Natural killer cell (primary cell): ENCODE results near the gene SH3BGRL3. TPM values are rescaled to one million over a fixed set of nuclear protein-coding genes. Genes with fewer than 3 reads are reported as not detected.

ENCODE experiments used
- ATAC-seq, 3 donors: fragments of 150-1000 bp in 2 of 3; fragments of 200-7000 bp in 1 of 3; cut with Tn5 transposase; 1 replicate in 1 of 3; 2 replicates in 2 of 3; pipeline ENCODE4 v1.10.0; 2021; ENCODE audit warnings: mild to moderate bottlenecking in 2 of 3, moderate library complexity in 2 of 3
- DNase-seq, 2 donors: peaks; one replicate each; pipeline versions ENCODE4 v3.0.0 to v3.0.0-alpha.2; 2013 to 2021; ENCODE audit warnings: mixed read lengths in 1 of 2
- H3K27ac ChIP-seq: one replicate; pipeline ENCODE4 v1.5.1; 2013; ENCODE audit warnings: mild to moderate bottlenecking, low read length
- H3K27me3 ChIP-seq: one replicate; pipeline ENCODE4 v1.6.1; 2013; ENCODE audit warnings: low read length; ENCODE audit not compliant: control insufficient read depth, insufficient read depth
- H3K36me3 ChIP-seq: one replicate; pipeline ENCODE4 v1.6.1; 2013; ENCODE audit warnings: low read length; ENCODE audit not compliant: control insufficient read depth, insufficient read depth
- H3K4me1 ChIP-seq: one replicate; pipeline ENCODE4 v1.6.1; 2013; ENCODE audit warnings: low read length; ENCODE audit not compliant: control insufficient read depth, insufficient read depth
- H3K4me3 ChIP-seq: one replicate; pipeline ENCODE4 v1.5.1; 2013; ENCODE audit warnings: low read length
- H3K9me3 ChIP-seq: one replicate; pipeline ENCODE4 v1.6.1; 2013; ENCODE audit warnings: low read length; ENCODE audit not compliant: control insufficient read depth, insufficient read depth
- H3K27ac Mint-ChIP-seq, 2 donors: one replicate each; pipeline ENCODE4 v1.8.0; 2022; ENCODE audit warnings: mild to moderate bottlenecking in 2 of 2, mixed read lengths in 2 of 2, moderate library complexity in 1 of 2
- H3K27me3 Mint-ChIP-seq, 2 donors: one replicate each; pipeline ENCODE4 v1.8.0; 2022; ENCODE audit warnings: low read depth in 2 of 2, mixed read lengths in 2 of 2
- H3K36me3 Mint-ChIP-seq: one replicate; pipeline ENCODE4 v1.8.0; 2022; ENCODE audit warnings: mixed read lengths
- H3K4me1 Mint-ChIP-seq, 2 donors: one replicate each; pipeline ENCODE4 v1.8.0; 2022; ENCODE audit warnings: mixed read lengths in 2 of 2
- H3K4me3 Mint-ChIP-seq: one replicate; pipeline ENCODE4 v1.8.0; 2022; ENCODE audit warnings: mild to moderate bottlenecking, moderate library complexity, mixed read lengths
- H3K9me3 Mint-ChIP-seq, 2 donors: one replicate each; pipeline ENCODE4 v1.8.0; 2022; ENCODE audit warnings: mixed read lengths in 2 of 2
- CTCF ChIP-seq: fragments of 200-600 bp; IDR thresholded peaks from one replicate; pipeline ENCODE4 v1.8.0; 2022; ENCODE audit warnings: antibody characterized with exemption
- WGBS: methylation state at CpG from one replicate; pipeline ENCODE4 v1.1.7; 2013; ENCODE audit warnings: missing lambda C conversion rate; ENCODE audit not compliant: insufficient coverage; 5-methylcytosine and 5-hydroxymethylcytosine counted together
- intact Hi-C: fragments of 100-400 bp; cut with micrococcal nuclease; formaldehyde crosslinking; loops from one replicate; pipeline ENCODE4 v1.14.2; 2022
- total RNA-seq, 4 donors: library from RNA; stranded (reverse); fragments of 120-200 nt in 1 of 4; gene quantifications; one replicate each; pipeline versions ENCODE4 v1.2.3 to v1.2.4, GENCODE V29; 2013 to 2022

SH3BGRL3 gene
- total RNA-seq, 3 donors from 2014 or later (not counting 1 experiment from before 2014, with no cell fraction given) = 396 to 488 (median 437) TPM

DNA sequence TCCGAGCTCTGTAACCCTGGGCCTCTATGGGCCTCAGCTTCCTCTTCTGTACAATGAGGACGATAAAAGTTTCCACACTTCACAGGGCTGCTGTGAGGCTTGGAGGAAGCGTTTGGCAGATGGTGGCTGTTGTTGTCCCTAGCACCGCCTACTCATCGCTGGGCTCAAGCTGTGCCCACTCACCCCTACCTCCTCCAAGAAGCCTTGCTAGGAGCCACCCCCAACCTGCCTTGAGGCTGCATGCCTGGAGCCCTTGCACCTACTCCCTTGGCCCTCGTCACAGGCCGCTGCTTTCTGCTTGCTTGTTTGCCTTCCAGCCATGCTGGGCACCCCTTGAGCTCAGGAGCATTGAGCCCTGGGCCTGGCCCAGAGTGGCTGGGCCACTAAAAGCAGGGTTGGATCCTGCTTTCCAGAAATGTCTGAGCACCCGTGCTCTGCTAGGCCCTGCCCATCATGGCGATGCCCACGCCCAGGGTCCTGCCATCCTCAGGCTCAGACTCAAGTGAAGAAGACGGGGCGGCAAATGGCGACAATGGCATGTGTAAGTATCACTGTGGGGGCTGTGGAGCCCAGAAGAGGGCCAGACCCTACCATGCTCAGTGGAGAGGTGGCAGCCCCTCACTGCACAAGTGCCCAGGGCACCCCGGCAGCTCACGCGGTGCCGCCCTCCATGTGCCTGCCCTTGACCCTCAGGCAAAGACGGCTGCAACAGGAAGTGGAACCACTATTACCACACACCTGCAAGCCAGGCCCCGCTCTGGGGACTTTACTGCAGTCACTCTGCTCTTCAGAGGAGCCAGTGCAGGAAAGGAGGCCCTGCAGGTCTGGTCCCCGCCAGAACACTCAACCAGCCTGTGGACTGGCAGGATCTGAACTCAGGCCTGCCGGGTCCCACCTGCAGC, 9.5 kb downstream of the SH3BGRL3 start:
- Mint-ChIP-seq H3K36me3 (no peaks in the 10 kb centered on the region), H3K27me3 (no peaks in the 10 kb centered on the region), H3K4me3 (peak overlapping the region; percentile 84), H3K4me1 (peaks cover 49 to 75% of the 10 kb centered on the region in 2 donors), H3K9me3 (no peaks in the 10 kb centered on the region), H3K27ac (peak overlapping the region; percentile 86 to 96)
- no peak for TF ChIP-seq CTCF
- WGBS = 28% methylated on average over 21 of the region's 21 CpGs
- intact Hi-C loops = no loop called here
- ATAC-seq (peak; percentile 5 to 37 (median 12)), DNase-seq (peak in 1 of 2 donors; percentile 69)
- no peak overlapping the region for H3K4me3 ChIP-seq
- peak overlapping the region; percentile 92 for H3K27ac ChIP-seq
- H3K9me3 ChIP-seq = no peaks in the 10 kb centered on the region
- peaks cover 85% of the 10 kb centered on the region for H3K4me1 ChIP-seq
- H3K36me3 ChIP-seq = no peaks in the 10 kb centered on the region
- no peaks in the 10 kb centered on the region for H3K27me3 ChIP-seq

- H3K27ac ChIP-seq = peak overlapping the region; percentile 92
- H3K27ac Mint-ChIP-seq = peak overlapping the region; percentile 86 to 96
- H3K9me3 Mint-ChIP-seq = no peaks in the 10 kb centered on the region
- peak overlapping the region; percentile 49 for H3K4me3 Mint-ChIP-seq
- no peaks in the 10 kb centered on the region for H3K36me3 ChIP-seq
- H3K4me1 ChIP-seq = peaks cover 76% of the 10 kb centered on the region
- peak in 1 of 2 donors; percentile 52 for DNase-seq
- H3K27me3 ChIP-seq = no peaks in the 10 kb centered on the region
- intact Hi-C loops = no loop called here
- no peaks in the 10 kb centered on the region for H3K27me3 Mint-ChIP-seq
- H3K4me3 ChIP-seq = no peak overlapping the region
- H3K9me3 ChIP-seq = no peaks in the 10 kb centered on the region
- WGBS = 35% methylated on average over 11 of the region's 11 CpGs
- peak; percentile 32 to 51 (median 46) for ATAC-seq
- H3K36me3 Mint-ChIP-seq = no peaks in the 10 kb centered on the region
- TF ChIP-seq CTCF = no peak
- H3K4me1 Mint-ChIP-seq = peaks cover 40 to 66% of the 10 kb centered on the region in 2 donors
These were observed 10.4 kb downstream of the SH3BGRL3 start for GRCh38 chr1:26290122-26290881.

DNA sequence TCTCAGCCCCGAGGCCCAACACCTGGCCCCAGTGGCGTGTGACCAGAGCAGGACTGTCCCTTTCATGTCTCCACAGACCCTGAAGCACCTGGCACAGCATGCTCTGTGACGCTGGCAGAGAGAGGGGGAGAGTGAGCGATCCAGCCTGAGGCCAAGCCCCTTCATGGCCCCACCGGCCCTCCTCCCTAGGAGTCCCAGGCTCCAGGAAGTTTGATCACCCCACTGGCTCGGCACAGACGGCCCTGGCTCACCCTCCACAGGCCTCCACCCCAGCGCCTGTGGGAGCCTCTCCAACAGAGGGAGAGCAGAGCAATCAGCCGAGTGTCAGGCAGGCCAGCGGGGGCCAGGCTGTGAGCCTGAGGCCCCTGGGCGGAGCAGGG, 11.0 kb downstream of the SH3BGRL3 start:
- Mint-ChIP-seq H3K36me3 (no peaks in the 10 kb centered on the region), H3K27ac (peak overlapping the region; percentile 86 to 96), H3K4me1 (peaks cover 37 to 60% of the 10 kb centered on the region in 2 donors), H3K27me3 (no peaks in the 10 kb centered on the region), H3K4me3 (no peak overlapping the region), H3K9me3 (no peaks in the 10 kb centered on the region)
- intact Hi-C loops = no loop called here
- Histone ChIP-seq H3K27me3 (no peaks in the 10 kb centered on the region), H3K9me3 (no peaks in the 10 kb centered on the region), H3K4me1 (peaks cover 70% of the 10 kb centered on the region), H3K27ac (peak overlapping the region; percentile 92), H3K4me3 (no peak overlapping the region), H3K36me3 (no peaks in the 10 kb centered on the region)
- DNase-seq = no peak
- no peak for ATAC-seq
- TF ChIP-seq CTCF = no peak
- WGBS = 61% methylated on average over 11 of the region's 11 CpGs
